Stomach smooth muscle (tissue), 2 donors: Measurements from ENCODE around the gene SCRG1.

Experiments
- H3K27ac ChIP-seq: one replicate; pipeline ENCODE4 v1.7.0; 2013; ENCODE audit warnings: mild to moderate bottlenecking, low read length, inconsistent platforms
- H3K27me3 ChIP-seq, 2 donors: one replicate each; pipeline ENCODE4 v1.7.0; 2013; ENCODE audit warnings: low read length in 2 of 2; ENCODE audit not compliant: insufficient read depth in 2 of 2, control insufficient read depth in 1 of 2
- H3K36me3 ChIP-seq, 2 donors: one replicate each; pipeline ENCODE4 v1.7.0; 2013; ENCODE audit warnings: low read length in 2 of 2; ENCODE audit not compliant: control insufficient read depth in 2 of 2, insufficient read depth in 2 of 2
- H3K4me1 ChIP-seq: one replicate; pipeline ENCODE4 v1.7.0; 2013; ENCODE audit warnings: low read length; ENCODE audit not compliant: control insufficient read depth, insufficient read depth
- H3K4me3 ChIP-seq, 2 donors: one replicate each; pipeline ENCODE4 v1.7.0; 2013; ENCODE audit warnings: low read length in 2 of 2
- H3K9ac ChIP-seq, 2 donors: one replicate each; pipeline ENCODE4 v1.7.0; 2013; ENCODE audit warnings: low read length in 2 of 2, mild to moderate bottlenecking in 1 of 2
- H3K9me3 ChIP-seq, 2 donors: one replicate each; pipeline ENCODE4 v1.7.0; 2013; ENCODE audit warnings: low read length in 2 of 2; ENCODE audit not compliant: control insufficient read depth in 2 of 2
- donor health status: healthy.
- donor health status: Pancreatic carcinoma.

The SCRG1 gene

GRCh38 chr4:173365359-173365996 lies 33.4 kb downstream of the SCRG1 start:
- H3K4me3 ChIP-seq = no peak overlapping the region
- no peaks in the 10 kb centered on the region for H3K36me3 ChIP-seq
- no peaks in the 10 kb centered on the region for H3K27me3 ChIP-seq
- H3K4me1 ChIP-seq = peaks cover 2% of the 10 kb centered on the region
- no peak overlapping the region for H3K27ac ChIP-seq
- H3K9ac ChIP-seq = no peak overlapping the region
- no peaks in the 10 kb centered on the region for H3K9me3 ChIP-seq

DNA sequence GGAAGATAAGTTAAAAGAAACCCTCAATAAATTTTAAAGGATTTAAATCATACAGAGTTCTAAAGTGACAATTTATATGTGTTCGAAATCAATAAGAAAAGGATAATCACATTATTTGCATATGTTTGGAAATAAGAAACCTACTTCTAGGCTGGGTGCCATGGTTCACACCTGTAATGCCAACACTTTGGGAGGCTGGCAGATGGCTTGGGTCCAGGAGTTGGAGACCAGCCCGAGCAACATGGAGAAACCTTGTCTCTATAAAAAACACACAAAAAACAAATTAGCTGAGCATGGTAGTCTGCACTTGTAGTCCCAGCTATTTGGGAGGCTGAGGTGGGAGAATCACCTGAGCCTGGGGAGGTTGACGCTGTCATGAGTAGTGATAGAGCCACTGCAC lies 36.2 kb downstream of the SCRG1 start:
- Histone ChIP-seq H3K27ac (no peak overlapping the region), H3K27me3 (no peaks in the 10 kb centered on the region), H3K9ac (no peak overlapping the region), H3K36me3 (peaks cover 0 to 2% of the 10 kb centered on the region in 2 donors), H3K4me1 (no peaks in the 10 kb centered on the region), H3K4me3 (no peak overlapping the region), H3K9me3 (no peaks in the 10 kb centered on the region)

GRCh38 chr4:173360587-173361221 lies 38.2 kb downstream of the SCRG1 start:
- Histone ChIP-seq H3K4me1 (no peaks in the 10 kb centered on the region), H3K4me3 (no peak overlapping the region), H3K36me3 (peaks cover 0 to 2% of the 10 kb centered on the region in 2 donors), H3K27ac (no peak overlapping the region), H3K27me3 (no peaks in the 10 kb centered on the region), H3K9ac (no peak overlapping the region), H3K9me3 (no peaks in the 10 kb centered on the region)

DNA sequence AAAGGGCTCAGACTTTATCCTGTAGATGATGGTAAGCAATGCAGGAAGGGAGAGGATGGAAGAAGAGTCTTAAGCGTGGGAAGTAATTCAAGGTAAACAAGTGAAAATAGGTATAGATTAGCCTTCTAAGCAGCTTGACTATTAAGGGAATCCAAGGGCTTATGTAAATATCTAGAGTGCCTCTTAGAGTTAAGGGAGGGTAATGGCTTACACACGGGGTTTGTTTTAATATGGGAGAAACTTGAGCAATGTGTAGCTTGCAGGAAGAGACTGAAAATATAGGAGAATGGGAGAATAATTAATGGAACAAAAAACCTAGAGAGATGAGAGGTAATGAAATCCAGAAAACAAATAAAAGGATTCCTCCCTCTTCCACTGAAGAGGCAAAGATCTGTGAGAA lies 41.0 kb downstream of the SCRG1 start:
- H3K9ac ChIP-seq = no peak overlapping the region
- H3K27ac ChIP-seq = no peak overlapping the region
- H3K4me1 ChIP-seq = no peaks in the 10 kb centered on the region
- H3K27me3 ChIP-seq = no peaks in the 10 kb centered on the region
- no peaks in the 10 kb centered on the region for H3K9me3 ChIP-seq
- no peak overlapping the region for H3K4me3 ChIP-seq
- H3K36me3 ChIP-seq = peaks cover 0 to 2% of the 10 kb centered on the region in 2 donors

GRCh38 chr4:173347467-173347866 lies 51.4 kb downstream of the SCRG1 start:
- Histone ChIP-seq H3K27me3 (no peaks in the 10 kb centered on the region), H3K4me1 (no peaks in the 10 kb centered on the region), H3K4me3 (no peak overlapping the region), H3K9ac (no peak overlapping the region), H3K36me3 (no peaks in the 10 kb centered on the region), H3K27ac (no peak overlapping the region), H3K9me3 (no peaks in the 10 kb centered on the region)

DNA sequence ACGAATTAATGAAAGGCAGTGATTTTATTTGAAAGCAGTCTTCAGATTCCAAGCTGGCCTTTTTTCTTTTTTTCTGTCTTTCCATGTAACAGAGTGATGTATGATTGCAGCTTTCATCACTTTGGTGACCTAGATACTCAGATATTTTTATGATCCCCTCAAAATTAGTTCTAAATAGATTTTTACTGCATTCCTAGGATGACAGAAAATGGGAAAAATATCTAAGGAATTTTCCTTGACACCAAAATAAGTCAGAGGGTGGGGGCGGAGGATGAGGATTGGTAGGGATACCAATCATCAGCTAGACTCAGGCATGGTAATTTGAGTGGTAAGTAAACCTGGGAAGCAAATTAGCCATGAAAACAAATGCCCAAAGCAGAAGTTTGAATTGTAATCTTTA lies 52.8 kb downstream of the SCRG1 start:
- H3K4me1 ChIP-seq = no peaks in the 10 kb centered on the region
- no peaks in the 10 kb centered on the region for H3K36me3 ChIP-seq
- H3K27ac ChIP-seq = no peak overlapping the region

GRCh38 chr4:173345648-173346047 lies 53.3 kb downstream of the SCRG1 start:
- no peaks in the 10 kb centered on the region for H3K36me3 ChIP-seq

More for the DNA sequence above, 52.8 kb downstream of the SCRG1 start:
- H3K4me3 ChIP-seq = no peak overlapping the region
- no peaks in the 10 kb centered on the region for H3K27me3 ChIP-seq
- no peak overlapping the region for H3K9ac ChIP-seq
- H3K9me3 ChIP-seq = no peaks in the 10 kb centered on the region

GRCh38 chr4:173343832-173344397 lies 55.0 kb downstream of the SCRG1 start:
- H3K36me3 ChIP-seq = no peaks in the 10 kb centered on the region

More at GRCh38 chr4:173345648-173346047, 53.3 kb downstream of the SCRG1 start:
- Histone ChIP-seq H3K4me1 (no peaks in the 10 kb centered on the region), H3K27me3 (no peaks in the 10 kb centered on the region), H3K9me3 (no peaks in the 10 kb centered on the region), H3K27ac (no peak overlapping the region), H3K9ac (no peak overlapping the region), H3K4me3 (no peak overlapping the region)

DNA sequence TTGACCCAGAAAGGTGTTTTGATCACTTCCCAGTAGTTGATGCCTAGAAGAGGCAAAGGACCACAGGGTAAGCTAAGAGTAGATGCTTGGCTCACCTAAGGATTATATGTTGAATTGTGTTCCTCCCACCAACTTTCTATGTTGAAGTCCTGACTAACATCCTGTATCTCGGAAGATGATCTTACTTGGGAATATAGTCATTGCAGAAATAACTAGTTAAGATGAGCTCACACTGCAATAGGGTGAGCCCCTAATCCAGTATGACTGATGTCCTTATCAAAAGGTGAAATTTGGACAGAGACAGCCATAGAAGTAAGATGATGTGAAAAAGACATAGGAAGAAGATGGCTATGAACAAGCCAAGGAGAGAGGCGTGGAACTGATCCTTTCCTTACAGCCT lies 61.5 kb downstream of the SCRG1 start:
- peaks cover 0 to 3% of the 10 kb centered on the region in 2 donors for H3K36me3 ChIP-seq
- H3K9me3 ChIP-seq = no peaks in the 10 kb centered on the region
- no peak overlapping the region for H3K27ac ChIP-seq
- no peaks in the 10 kb centered on the region for H3K27me3 ChIP-seq
- no peaks in the 10 kb centered on the region for H3K4me1 ChIP-seq
- H3K9ac ChIP-seq = no peak overlapping the region
- no peak overlapping the region for H3K4me3 ChIP-seq

More at GRCh38 chr4:173343832-173344397, 55.0 kb downstream of the SCRG1 start:
- no peak overlapping the region for H3K4me3 ChIP-seq
- H3K9me3 ChIP-seq = no peaks in the 10 kb centered on the region
- no peak overlapping the region for H3K9ac ChIP-seq
- H3K27me3 ChIP-seq = no peaks in the 10 kb centered on the region
- no peaks in the 10 kb centered on the region for H3K4me1 ChIP-seq
- H3K27ac ChIP-seq = no peak overlapping the region

DNA sequence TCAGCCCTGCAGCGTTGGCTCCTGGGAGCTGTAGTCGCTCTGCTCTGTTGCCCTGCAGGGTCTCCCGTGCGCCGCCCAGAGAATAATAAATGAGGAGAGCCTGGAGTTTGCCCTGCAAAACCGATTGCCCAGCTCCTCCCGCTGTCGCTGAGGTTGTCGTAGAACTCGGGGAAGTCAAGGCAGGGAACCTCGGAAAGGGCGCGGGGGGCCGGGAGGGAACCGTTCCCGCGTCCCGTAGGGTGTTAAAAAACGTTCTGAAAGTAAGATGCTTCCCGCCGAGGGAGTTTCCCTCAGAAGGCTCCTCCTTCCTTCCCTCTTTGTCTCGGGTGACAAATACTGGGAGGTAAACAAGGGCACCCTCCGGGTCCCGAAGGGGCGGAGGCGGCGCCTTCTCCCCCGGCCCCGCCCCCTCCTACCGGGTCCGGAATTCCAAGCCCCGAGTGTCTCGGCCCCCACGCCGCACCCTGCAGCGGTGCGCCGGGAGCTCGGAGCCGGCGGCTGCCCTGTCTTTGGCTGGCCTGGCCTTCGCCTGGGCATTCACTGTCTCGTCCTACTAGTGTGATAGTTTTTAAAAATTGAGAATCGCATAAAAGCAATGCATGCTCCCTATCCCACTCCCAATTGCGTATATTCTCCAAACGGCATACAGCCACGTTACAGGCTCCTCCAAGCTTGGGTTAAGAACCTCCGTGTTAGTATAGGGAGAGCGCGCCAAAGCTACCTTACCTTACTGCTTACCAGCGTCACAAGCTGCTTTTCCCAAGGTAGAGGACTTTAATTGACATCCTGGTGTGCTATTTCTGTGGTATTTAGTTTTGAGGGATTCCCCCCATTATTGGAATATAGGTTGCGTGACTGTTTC lies 63.8 kb downstream of the SCRG1 start:
- Histone ChIP-seq H3K4me3 (peak overlapping the region; percentile 86 to 94), H3K4me1 (no peaks in the 10 kb centered on the region), H3K27me3 (no peaks in the 10 kb centered on the region), H3K27ac (peak overlapping the region; percentile 100), H3K9ac (peak overlapping the region; percentile 44 to 60), H3K36me3 (peaks cover 0 to 10% of the 10 kb centered on the region in 2 donors), H3K9me3 (no peaks in the 10 kb centered on the region)
